Measurements from ENCODE around the gene ZNF432. TPM values are rescaled to one million over a fixed set of nuclear protein-coding genes. Genes with fewer than 3 reads are reported as not detected.

Gene ZNF432
- total and polyA plus RNA-seq, 2 donors (not counting 3 experiments of a cell fraction or from before 2014, with no cell fraction given): 3.5 to 10.9 TPM

DNA sequence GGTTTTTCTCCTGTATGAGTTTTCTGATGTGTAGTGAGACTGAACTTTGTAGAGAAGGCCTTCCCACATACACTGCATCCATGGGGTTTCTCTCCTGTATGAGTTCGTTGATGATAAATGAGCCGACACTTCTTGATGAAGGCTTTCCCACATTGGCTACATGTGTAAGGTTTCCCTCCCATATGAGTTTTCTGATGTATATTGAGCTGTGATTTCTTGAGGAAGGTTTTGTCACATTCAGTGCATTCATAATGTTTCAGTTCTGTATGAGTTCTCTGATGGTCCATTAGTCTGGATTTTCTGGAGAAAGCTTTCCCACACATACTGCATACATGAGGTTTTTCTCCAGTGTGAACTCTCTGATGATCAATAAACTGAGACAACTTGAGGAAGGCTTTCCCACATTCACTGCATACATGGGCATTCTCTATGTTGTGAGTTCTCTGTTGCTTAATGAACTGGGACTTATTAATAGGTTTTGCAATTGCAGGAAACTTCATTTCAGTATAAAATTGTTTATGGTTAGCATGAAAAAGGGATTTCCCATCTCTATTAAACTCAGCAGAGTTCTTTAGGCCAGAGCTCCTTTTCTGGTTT is 54.5 kb downstream of the ZNF432 start:
- H3K4me2 ChIP-seq (ENCODE audit: insufficient read depth, low read length): no peak overlapping the region
- TF ChIP-seq EZH2 (IDR thresholded peaks at IDR 0.05; ENCODE audit: borderline replicate concordance, low read depth, low read length, severe bottlenecking): no peak
- TF ChIP-seq GATA2 (IDR thresholded peaks at IDR 0.05; ENCODE audit: insufficient read depth, insufficient read length, low read depth, low read length): no peak
- TF ChIP-seq POLR2A (IDR thresholded peaks at IDR 0.05; ENCODE audit: low read depth, low read length): no peak
- TF ChIP-seq FOS (IDR thresholded peaks at IDR 0.05; ENCODE audit: borderline replicate concordance, insufficient read depth, low read length): no peak
- TF ChIP-seq MYC (IDR thresholded peaks at IDR 0.05; ENCODE audit: low read depth, low read length): no peak
- no peak for TF ChIP-seq POLR2AphosphoS5 (IDR thresholded peaks at IDR 0.05; ENCODE audit: insufficient read depth, low read depth, low read length)
- TF ChIP-seq, protein P1, sequence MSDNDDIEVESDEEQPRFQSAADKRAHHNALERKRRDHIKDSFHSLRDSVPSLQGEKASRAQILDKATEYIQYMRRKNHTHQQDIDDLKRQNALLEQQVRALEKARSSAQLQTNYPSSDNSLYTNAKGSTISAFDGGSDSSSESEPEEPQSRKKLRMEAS (IDR thresholded peaks at IDR 0.05; ENCODE audit: insufficient read depth, insufficient read length): no peak
- TF ChIP-seq, protein P2, sequence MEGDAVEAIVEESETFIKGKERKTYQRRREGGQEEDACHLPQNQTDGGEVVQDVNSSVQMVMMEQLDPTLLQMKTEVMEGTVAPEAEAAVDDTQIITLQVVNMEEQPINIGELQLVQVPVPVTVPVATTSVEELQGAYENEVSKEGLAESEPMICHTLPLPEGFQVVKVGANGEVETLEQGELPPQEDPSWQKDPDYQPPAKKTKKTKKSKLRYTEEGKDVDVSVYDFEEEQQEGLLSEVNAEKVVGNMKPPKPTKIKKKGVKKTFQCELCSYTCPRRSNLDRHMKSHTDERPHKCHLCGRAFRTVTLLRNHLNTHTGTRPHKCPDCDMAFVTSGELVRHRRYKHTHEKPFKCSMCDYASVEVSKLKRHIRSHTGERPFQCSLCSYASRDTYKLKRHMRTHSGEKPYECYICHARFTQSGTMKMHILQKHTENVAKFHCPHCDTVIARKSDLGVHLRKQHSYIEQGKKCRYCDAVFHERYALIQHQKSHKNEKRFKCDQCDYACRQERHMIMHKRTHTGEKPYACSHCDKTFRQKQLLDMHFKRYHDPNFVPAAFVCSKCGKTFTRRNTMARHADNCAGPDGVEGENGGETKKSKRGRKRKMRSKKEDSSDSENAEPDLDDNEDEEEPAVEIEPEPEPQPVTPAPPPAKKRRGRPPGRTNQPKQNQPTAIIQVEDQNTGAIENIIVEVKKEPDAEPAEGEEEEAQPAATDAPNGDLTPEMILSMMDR (IDR thresholded peaks at IDR 0.05; ENCODE audit: extremely low read depth in 1 of 2, insufficient read depth in 1 of 2, low read depth in 1 of 2, low read length in 2 of 2): no peak
- no peak for TF ChIP-seq JUN (IDR thresholded peaks at IDR 0.05; ENCODE audit: borderline replicate concordance, insufficient read depth, insufficient read length, low read depth)
- DNase-seq (ENCODE audit: low read depth, low spot score) (no peak), FAIRE-seq (no peak)
- intact Hi-C loops (cut with micrococcal nuclease) (no loop called here), dilution Hi-C loops (cut with MboI; ENCODE audit: extremely low pct_ligation_motif_present, low sequenced_read_pairs) (no loop called here)
- no peaks in the 10 kb centered on the region for H3K9me1 ChIP-seq (replicated peaks; ENCODE audit: control insufficient read depth, extremely low read depth, insufficient read depth, low read length)
- no peak overlapping the region for H2AFZ ChIP-seq (ENCODE audit: low read depth, low read length)
- no peak overlapping the region for H3K4me3 ChIP-seq (replicated peaks in 1 of 3; ENCODE audit: insufficient read depth in 1 of 3, low read depth in 1 of 3, low read length in 3 of 3)
- H3K79me2 ChIP-seq (ENCODE audit: control insufficient read depth, insufficient read depth, low read length): no peaks in the 10 kb centered on the region
- ChIA-PET CTCF (interaction anchor here (0.6 kb wide), 1 partner anchor 195 kb away, joined by 3 read pairs; the partner anchor contains the start of gene PPP2R1A), POLR2A (no interaction called here)
- H4K20me1 ChIP-seq (replicated peaks; ENCODE audit: control insufficient read depth, extremely low read depth, insufficient read depth, low read length): no peaks in the 10 kb centered on the region
- no peak overlapping the region for H3K27ac ChIP-seq (ENCODE audit: insufficient read depth, low read depth, low read length)
- peaks cover 19% of the 10 kb centered on the region for H3K9me3 ChIP-seq (replicated peaks; ENCODE audit: control insufficient read depth, insufficient read depth, low read length)
- BruUV-seq (replicated peaks): no TSS peak
- H3K27me3 ChIP-seq (ENCODE audit: control insufficient read depth in 2 of 2, insufficient read depth in 2 of 2, low read length in 2 of 2): no peaks in the 10 kb centered on the region
- no peaks in the 10 kb centered on the region for H3K4me1 ChIP-seq (ENCODE audit: control insufficient read depth, extremely low read depth, insufficient read depth, low read length)
- peaks cover 5 to 7% of the 10 kb centered on the region in 2 experiments for H3K36me3 ChIP-seq (ENCODE audit: control insufficient read depth in 2 of 2, extremely low read depth in 1 of 2, insufficient read depth in 2 of 2, low read length in 2 of 2)
- no peak overlapping the region for H3K9ac ChIP-seq (replicated peaks; ENCODE audit: extremely low read depth, insufficient read depth, low read length)

Data from endothelial cell of umbilical vein (primary cell).